Gastroesophageal sphincter (tissue), 4 donors: ENCODE results near the gene ALK. TPM values are rescaled to one million over a fixed set of nuclear protein-coding genes. Genes with fewer than 3 reads are reported as not detected.

Experiments used
- ATAC-seq: fragments of 150-250 bp; one replicate; pipeline ENCODE4 v1.9.1; 2016; ENCODE audit warnings: mild to moderate bottlenecking, moderate library complexity
- H3K27ac ChIP-seq, 4 donors: fragments of 200-600 bp; sonication (generic) in 3 of 4; 1 replicate in 3 of 4; 2 replicates in 1 of 4; pipeline ENCODE4 v1.5.1; 2016 to 2019
- H3K27me3 ChIP-seq: fragments of 200-600 bp; sonication (generic); one replicate; pipeline ENCODE4 v1.5.1; 2019
- H3K36me3 ChIP-seq, 2 donors: fragments of 200-600 bp; sonication (generic); one replicate each; pipeline ENCODE4 v1.5.1; 2019; ENCODE audit warnings: control low read depth in 1 of 2
- H3K4me1 ChIP-seq, 3 donors: fragments of 200-600 bp; sonication (generic); 1 replicate in 2 of 3; 2 replicates in 1 of 3; pipeline ENCODE4 v1.5.1; 2016 to 2019; ENCODE audit warnings: control low read depth in 2 of 3
- H3K4me3 ChIP-seq, 2 donors: fragments of 200-600 bp; sonication (generic); one replicate each; pipeline ENCODE4 v1.5.1; 2019; ENCODE audit warnings: mild to moderate bottlenecking in 1 of 2, moderate library complexity in 1 of 2
- H3K9me3 ChIP-seq, 3 donors: fragments of 200-600 bp; sonication (generic); one replicate each; pipeline ENCODE4 v1.5.1; 2017 to 2019; ENCODE audit warnings: control low read depth in 2 of 3
- EP300 ChIP-seq: sonication (generic); formaldehyde crosslinking; IDR thresholded peaks from one replicate; pipeline ENCODE4 v1.6.1; 2017; ENCODE audit warnings: antibody characterized with exemption, mild to moderate bottlenecking
- POLR2A ChIP-seq, 2 donors: fragments of 450-650 bp; IDR thresholded peaks; one replicate each; pipeline ENCODE4 v1.6.1; 2017; ENCODE audit warnings: antibody characterized with exemption in 2 of 2, mild to moderate bottlenecking in 2 of 2, moderate library complexity in 1 of 2
- POLR2AphosphoS5 ChIP-seq: sonication (generic); formaldehyde crosslinking; IDR thresholded peaks from one replicate; pipeline ENCODE4 v1.6.1; 2017; ENCODE audit warnings: antibody characterized with exemption
- WGBS, 2 donors: methylation state at CpG; one replicate each; pipeline ENCODE4 v1.1.5; 2018; ENCODE audit warnings: low coverage in 1 of 2; 5-methylcytosine and 5-hydroxymethylcytosine counted together
- total RNA-seq, 4 donors: library from RNA; depleted of rRNA; stranded (reverse); fragments of >200 nt; gene quantifications; one replicate each; pipeline ENCODE4 v1.1.0, GENCODE V29; 2016
- TF ChIP-seq, protein P1 (sequence below), 4 experiments: fragments of 200-600 bp in 2 of 4; fragments of 450-650 bp in 2 of 4; sonication (generic) in 1 of 4; IDR thresholded peaks; one replicate each; pipeline ENCODE4 v1.5.1; 2017 to 2019; ENCODE audit warnings: antibody characterized with exemption in 4 of 4, mild to moderate bottlenecking in 2 of 4, moderate library complexity in 2 of 4

The ALK gene
- total RNA-seq, 4 donors from 2014 or later: 0.94 to 1.6 (median 1.1) TPM

DNA sequence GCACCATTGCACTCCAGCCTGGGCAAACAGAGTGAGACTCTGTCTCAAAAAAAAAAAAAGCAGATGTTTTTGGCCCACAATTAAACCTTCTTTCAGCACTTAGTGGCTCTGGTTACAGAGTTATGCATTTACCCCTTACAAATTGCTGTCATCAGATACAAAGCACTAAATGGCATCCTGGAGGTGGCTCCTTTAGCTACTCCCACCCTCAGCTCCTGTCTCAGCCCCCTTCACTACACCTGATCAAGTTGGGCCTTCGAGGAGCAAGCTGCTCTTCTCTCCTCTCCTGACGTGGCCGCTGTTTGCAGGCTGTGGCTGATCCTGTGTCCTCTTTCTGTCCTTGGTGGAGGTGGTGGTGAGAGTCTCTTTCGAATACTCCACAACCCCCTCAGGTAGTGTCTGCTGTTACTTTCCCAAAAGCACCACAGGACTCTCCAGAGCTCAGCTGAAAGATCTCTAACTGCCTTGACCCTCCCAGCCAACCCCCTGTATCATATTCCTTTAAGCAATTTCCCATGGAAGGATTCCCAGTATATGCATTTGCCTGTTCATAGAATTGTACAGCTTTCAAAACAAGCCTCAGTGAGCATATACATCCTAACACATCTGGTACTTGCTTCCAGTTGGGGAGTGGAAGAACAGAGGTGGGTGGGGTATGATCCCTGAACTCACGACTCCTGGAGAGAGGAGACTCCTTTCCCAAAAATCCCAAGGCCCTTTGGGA is 520.3 kb downstream of the ALK start:
- WGBS, 2 donors: 83 to 93% methylated on average over 2 to 4 of the region's 5 CpGs
- no peak for ATAC-seq
- no peak for TF ChIP-seq EP300
- no peak for TF ChIP-seq POLR2A (IDR thresholded peaks at IDR 0.05)
- TF ChIP-seq POLR2AphosphoS5: no peak
- TF ChIP-seq, protein P1, sequence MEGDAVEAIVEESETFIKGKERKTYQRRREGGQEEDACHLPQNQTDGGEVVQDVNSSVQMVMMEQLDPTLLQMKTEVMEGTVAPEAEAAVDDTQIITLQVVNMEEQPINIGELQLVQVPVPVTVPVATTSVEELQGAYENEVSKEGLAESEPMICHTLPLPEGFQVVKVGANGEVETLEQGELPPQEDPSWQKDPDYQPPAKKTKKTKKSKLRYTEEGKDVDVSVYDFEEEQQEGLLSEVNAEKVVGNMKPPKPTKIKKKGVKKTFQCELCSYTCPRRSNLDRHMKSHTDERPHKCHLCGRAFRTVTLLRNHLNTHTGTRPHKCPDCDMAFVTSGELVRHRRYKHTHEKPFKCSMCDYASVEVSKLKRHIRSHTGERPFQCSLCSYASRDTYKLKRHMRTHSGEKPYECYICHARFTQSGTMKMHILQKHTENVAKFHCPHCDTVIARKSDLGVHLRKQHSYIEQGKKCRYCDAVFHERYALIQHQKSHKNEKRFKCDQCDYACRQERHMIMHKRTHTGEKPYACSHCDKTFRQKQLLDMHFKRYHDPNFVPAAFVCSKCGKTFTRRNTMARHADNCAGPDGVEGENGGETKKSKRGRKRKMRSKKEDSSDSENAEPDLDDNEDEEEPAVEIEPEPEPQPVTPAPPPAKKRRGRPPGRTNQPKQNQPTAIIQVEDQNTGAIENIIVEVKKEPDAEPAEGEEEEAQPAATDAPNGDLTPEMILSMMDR (IDR thresholded peaks at IDR 0.05): no peak

DNA sequence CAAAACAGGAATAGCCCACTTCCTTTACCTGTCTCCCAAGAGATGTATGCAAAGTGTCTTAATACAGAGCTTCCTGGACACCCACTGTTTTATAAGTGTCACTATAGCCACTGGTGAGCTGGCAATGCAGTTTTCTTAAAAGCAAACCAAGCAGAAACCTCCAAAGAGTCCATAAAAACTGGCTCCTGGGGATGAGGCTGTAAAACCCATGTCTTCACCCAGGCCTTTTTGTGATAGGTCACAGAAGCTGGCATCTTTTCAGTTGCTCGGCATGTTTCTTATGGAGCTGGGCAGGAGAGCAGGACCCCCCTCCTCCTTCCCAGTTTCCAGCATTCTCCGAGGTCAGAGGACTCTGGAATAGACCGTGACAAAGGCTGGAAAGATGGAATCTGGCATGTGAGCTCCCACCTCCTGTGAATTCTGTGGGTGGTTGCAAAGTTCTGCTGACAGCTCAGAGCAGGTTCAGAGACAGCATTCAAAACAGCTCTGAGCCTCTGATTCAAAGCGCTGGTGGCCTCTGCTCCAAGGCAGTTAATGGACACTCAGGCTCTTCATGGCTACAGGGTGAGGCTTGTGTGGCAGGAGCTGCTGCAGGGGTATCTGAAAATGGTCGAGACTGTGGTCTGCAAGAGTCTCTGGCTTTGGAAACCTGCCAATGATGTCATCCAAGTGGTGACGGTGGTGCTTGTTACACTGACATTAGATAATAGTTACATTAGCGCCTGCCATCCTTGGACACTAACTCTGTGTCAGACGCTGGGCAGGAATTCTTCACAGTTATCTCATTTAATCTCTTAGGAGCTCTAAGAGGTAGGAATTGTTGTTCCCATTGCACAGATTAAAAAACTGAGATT is 522.8 kb downstream of the ALK start:
- Histone ChIP-seq H3K4me1 (no peaks in the 10 kb centered on the region), H3K27ac (no peak overlapping the region), H3K4me3 (no peak overlapping the region), H3K27me3 (peaks cover 16% of the 10 kb centered on the region), H3K36me3 (no peaks in the 10 kb centered on the region), H3K9me3 (no peaks in the 10 kb centered on the region)
- no peak for ATAC-seq
- 64 to 90% methylated on average over 3 of the region's 8 CpGs for WGBS, 2 donors
- TF ChIP-seq, protein P1 (IDR thresholded peaks at IDR 0.05): no peak

More for the DNA sequence above, 520.3 kb downstream of the ALK start:
- Histone ChIP-seq H3K27ac (no peak overlapping the region), H3K27me3 (peaks cover 5% of the 10 kb centered on the region), H3K4me1 (no peaks in the 10 kb centered on the region), H3K9me3 (no peaks in the 10 kb centered on the region), H3K4me3 (no peak overlapping the region), H3K36me3 (no peaks in the 10 kb centered on the region)

DNA sequence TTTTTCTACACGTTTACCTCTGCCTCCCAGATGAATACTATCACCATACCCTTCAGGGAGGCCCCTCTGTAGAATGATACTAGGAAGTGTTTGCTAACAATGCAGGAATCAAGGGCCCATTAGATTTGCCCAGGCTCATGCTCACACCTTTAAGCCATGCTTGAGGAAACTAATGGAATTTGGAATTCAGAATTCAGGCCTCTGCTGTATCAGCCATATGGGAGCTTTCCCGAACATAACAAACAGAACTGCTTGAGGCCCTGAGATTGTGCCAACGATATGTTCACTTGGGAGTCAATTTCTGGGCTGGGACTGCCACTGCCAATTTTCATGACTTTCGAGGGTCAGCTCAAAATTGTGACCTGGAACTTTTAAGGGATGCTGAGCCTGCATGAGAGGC is 523.7 kb downstream of the ALK start:
- no peaks in the 10 kb centered on the region for H3K9me3 ChIP-seq
- no peak for TF ChIP-seq EP300
- no peak for TF ChIP-seq POLR2A (IDR thresholded peaks at IDR 0.05)
- TF ChIP-seq POLR2AphosphoS5: no peak
- TF ChIP-seq, protein P1 (IDR thresholded peaks at IDR 0.05): no peak
- H3K36me3 ChIP-seq: no peaks in the 10 kb centered on the region
- no peak overlapping the region for H3K27ac ChIP-seq
- no peak for ATAC-seq
- WGBS, 2 donors: 73% methylated on average over 2 of the region's 4 CpGs; no CpG with 5 or more reads in 1 of the 2 donors
- H3K4me1 ChIP-seq: no peaks in the 10 kb centered on the region
- H3K27me3 ChIP-seq: peaks cover 16% of the 10 kb centered on the region
- no peak overlapping the region for H3K4me3 ChIP-seq

DNA sequence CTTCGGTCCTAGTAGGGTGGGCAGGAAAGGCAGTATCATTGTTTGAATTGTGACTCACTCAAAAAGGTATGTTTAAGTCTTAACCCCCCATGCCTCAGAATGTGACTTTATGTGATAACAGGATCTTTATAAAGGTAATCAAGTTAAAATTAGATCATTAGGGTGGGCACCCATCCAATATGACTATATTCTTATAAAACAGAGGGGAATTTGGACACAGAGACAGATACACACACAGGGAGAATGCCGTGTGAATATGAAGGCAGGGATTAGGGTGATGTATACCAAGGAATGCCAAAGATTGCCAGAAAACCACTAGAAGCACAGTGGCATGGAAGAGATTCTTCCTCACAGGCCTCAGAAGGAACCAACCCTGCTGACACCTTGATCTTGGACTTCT is 524.3 kb downstream of the ALK start:
- Histone ChIP-seq H3K9me3 (no peaks in the 10 kb centered on the region), H3K27ac (no peak overlapping the region), H3K36me3 (no peaks in the 10 kb centered on the region), H3K4me1 (no peaks in the 10 kb centered on the region), H3K4me3 (no peak overlapping the region), H3K27me3 (peaks cover 16% of the 10 kb centered on the region)
- 74 to 100% methylated on average over 2 of the region's 2 CpGs for WGBS, 2 donors
- ATAC-seq: no peak
- TF ChIP-seq EP300 (no peak), POLR2A (IDR thresholded peaks at IDR 0.05) (no peak)

DNA sequence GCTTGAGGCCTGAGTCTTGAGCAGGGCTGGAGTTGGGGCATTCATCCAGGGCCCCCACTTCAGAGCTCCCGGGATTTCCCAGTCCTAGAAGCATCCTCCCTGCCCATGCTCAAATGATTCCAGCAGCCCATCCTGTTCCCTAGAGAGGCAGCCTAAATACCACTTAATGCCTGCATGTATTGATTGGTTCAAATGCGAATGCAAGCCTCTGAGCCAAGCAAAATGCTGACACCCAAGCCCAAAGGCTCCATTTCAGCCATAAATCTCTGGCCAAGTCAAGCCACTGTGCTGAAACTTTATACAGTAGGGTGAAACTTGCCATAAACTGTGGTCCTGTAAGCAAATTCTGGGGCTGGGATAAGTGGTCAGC is 526.4 kb downstream of the ALK start:
- Histone ChIP-seq H3K9me3 (no peaks in the 10 kb centered on the region), H3K36me3 (no peaks in the 10 kb centered on the region), H3K27me3 (peaks cover 16% of the 10 kb centered on the region), H3K4me3 (no peak overlapping the region), H3K27ac (no peak overlapping the region), H3K4me1 (no peaks in the 10 kb centered on the region)
- ATAC-seq: no peak
- 20% methylated on average over 1 of the region's 2 CpGs; no CpG with 5 or more reads in 1 of the 2 donors for WGBS, 2 donors
- TF ChIP-seq, protein P1 (IDR thresholded peaks at IDR 0.05): no peak
